Mucosa of descending colon (tissue), 3 donors: ENCODE results near the gene FYB1. TPM values are rescaled to one million over a fixed set of nuclear protein-coding genes. Genes with fewer than 3 reads are reported as not detected.

Experiments used
- ATAC-seq: fragments of 200-7000 bp; cut with Tn5 transposase; one replicate; pipeline ENCODE4 v1.9.1; 2020; ENCODE audit warnings: mild to moderate bottlenecking, moderate library complexity
- DNase-seq, 3 donors: peaks; one replicate each; pipeline ENCODE4 v3.0.0-alpha.2; 2020
- H3K36me3 ChIP-seq: fragments of 200-600 bp; one replicate; pipeline ENCODE4 v1.8.0; 2021; ENCODE audit warnings: low read depth, mild to moderate bottlenecking
- H3K4me1 ChIP-seq: fragments of 200-600 bp; one replicate; pipeline ENCODE4 v1.8.0; 2021; ENCODE audit warnings: low read depth, mild to moderate bottlenecking
- H3K4me3 ChIP-seq: fragments of 200-600 bp; one replicate; pipeline ENCODE4 v1.8.0; 2021; ENCODE audit warnings: mild to moderate bottlenecking
- H3K9me3 ChIP-seq: fragments of 200-600 bp; one replicate; pipeline ENCODE4 v1.8.0; 2021; ENCODE audit warnings: mild to moderate bottlenecking
- intact Hi-C, 2 donors: fragments of 100-400 bp; cut with DNase I in 1 of 2; cut with micrococcal nuclease in 1 of 2; formaldehyde crosslinking; loops; one replicate each; pipeline versions ENCODE4 v1.11.0 to v1.11.1; 2022; cut with DNase I, micrococcal nuclease
- long read RNA-seq, 2 donors: library from polyadenylated mRNA; unstranded; transcript quantifications; one replicate each; pipeline ENCODE4 v2.0.0, GENCODE V29; 2019 to 2021
- total RNA-seq, 3 donors: library from RNA; stranded (reverse); fragmentation: NEBNext Ultra II Directional in 2 of 3; extraction: Animal tissue kit (Norgen Biotek cat#: 25700) in 2 of 3; gene quantifications; one replicate each; pipeline versions ENCODE4 v1.2.1 to v1.2.4, GENCODE V29; 2021 to 2023
- TF ChIP-seq, protein P1 (sequence below): fragments of 200-600 bp; IDR thresholded peaks from one replicate; pipeline ENCODE4 v1.8.0; 2022; ENCODE audit warnings: antibody characterized with exemption, mild to moderate bottlenecking
- donor health status: DM: no; HTN: no; CAD: no; lungs with moderate emphysema.
- donor health status: DM: no; HTN: no; CAD: no.
- donor health status: DM: no; HTN: yes; CAD: no.

FYB1 gene, protein sequence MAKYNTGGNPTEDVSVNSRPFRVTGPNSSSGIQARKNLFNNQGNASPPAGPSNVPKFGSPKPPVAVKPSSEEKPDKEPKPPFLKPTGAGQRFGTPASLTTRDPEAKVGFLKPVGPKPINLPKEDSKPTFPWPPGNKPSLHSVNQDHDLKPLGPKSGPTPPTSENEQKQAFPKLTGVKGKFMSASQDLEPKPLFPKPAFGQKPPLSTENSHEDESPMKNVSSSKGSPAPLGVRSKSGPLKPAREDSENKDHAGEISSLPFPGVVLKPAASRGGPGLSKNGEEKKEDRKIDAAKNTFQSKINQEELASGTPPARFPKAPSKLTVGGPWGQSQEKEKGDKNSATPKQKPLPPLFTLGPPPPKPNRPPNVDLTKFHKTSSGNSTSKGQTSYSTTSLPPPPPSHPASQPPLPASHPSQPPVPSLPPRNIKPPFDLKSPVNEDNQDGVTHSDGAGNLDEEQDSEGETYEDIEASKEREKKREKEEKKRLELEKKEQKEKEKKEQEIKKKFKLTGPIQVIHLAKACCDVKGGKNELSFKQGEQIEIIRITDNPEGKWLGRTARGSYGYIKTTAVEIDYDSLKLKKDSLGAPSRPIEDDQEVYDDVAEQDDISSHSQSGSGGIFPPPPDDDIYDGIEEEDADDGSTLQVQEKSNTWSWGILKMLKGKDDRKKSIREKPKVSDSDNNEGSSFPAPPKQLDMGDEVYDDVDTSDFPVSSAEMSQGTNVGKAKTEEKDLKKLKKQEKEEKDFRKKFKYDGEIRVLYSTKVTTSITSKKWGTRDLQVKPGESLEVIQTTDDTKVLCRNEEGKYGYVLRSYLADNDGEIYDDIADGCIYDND
- 10 to 100 TPM; 11.5 to 19.4 (median 13.1) TPM for total RNA-seq
- long read RNA-seq, donor 1, partial matches to known transcripts: 4 of 6 reads
- long read RNA-seq, donor 1, other reads (novel, unspliced or antisense): 2 of 6 reads
- long read RNA-seq, donor 2, partial matches to known transcripts: 2 of 4 reads
- long read RNA-seq, donor 2, other reads (novel, unspliced or antisense): 2 of 4 reads

DNA sequence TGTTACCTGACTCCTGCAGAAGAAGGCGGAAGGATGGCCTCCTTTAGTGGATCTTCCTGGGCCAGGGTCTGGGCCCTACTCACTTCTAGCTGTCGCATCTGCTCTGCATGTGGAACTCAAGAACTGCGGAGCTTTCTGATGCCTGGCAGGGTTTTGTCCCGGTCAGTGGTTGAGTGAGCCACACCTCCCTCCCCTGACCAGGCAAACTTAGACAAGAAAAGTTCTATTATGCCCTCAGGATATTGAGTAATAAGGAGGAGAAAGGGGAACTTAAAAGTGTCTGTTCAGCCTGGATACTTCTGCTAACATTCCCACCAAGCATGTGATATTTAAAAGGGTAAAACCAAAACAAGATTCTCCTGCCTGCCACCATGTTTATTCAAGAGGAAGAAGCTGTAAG lies at the start of gene FYB1:
Gene FYB1 (minus strand): TSS at position 127 of the 400 bp plus-strand sequence. CDS start 16,603 bp downstream, outside the sequence.
- no peak within 1 kb of the TSS for H3K4me3 ChIP-seq
- intact Hi-C loops: no loop called here
- no peak for ATAC-seq
- H3K9me3 ChIP-seq: no peaks in the 10 kb centered on the region
- no peaks in the 10 kb centered on the region for H3K36me3 ChIP-seq
- peak in 1 of 3 donors; percentile 54 for DNase-seq
- no peaks in the 10 kb centered on the region for H3K4me1 ChIP-seq
- TF ChIP-seq, protein P1, sequence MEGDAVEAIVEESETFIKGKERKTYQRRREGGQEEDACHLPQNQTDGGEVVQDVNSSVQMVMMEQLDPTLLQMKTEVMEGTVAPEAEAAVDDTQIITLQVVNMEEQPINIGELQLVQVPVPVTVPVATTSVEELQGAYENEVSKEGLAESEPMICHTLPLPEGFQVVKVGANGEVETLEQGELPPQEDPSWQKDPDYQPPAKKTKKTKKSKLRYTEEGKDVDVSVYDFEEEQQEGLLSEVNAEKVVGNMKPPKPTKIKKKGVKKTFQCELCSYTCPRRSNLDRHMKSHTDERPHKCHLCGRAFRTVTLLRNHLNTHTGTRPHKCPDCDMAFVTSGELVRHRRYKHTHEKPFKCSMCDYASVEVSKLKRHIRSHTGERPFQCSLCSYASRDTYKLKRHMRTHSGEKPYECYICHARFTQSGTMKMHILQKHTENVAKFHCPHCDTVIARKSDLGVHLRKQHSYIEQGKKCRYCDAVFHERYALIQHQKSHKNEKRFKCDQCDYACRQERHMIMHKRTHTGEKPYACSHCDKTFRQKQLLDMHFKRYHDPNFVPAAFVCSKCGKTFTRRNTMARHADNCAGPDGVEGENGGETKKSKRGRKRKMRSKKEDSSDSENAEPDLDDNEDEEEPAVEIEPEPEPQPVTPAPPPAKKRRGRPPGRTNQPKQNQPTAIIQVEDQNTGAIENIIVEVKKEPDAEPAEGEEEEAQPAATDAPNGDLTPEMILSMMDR: no peak

DNA sequence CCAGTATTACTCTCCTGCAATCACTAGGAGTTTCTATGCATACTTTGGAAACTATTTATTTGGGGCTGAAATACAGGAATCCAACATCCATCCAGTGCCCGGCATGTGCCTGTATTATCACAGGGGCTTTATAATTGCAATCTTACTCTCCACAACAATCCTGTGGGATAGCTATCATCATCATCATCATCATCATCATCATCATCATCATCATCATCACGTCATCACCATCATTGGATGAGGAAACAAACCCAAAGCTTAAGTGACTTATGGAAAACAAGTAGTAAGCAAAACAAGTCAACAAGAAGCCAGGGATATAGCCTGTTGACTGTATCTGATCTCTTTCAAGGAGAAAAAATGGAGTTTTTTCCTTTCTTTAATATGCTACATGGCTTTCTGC lies 47.8 kb upstream of the FYB1 start:
- TF ChIP-seq, protein P1: no peak
- Histone ChIP-seq H3K36me3 (no peaks in the 10 kb centered on the region), H3K4me1 (no peaks in the 10 kb centered on the region), H3K9me3 (no peaks in the 10 kb centered on the region), H3K4me3 (no peak overlapping the region)
- DNase-seq (no peak), ATAC-seq (no peak)
- intact Hi-C loops: no loop called here

DNA sequence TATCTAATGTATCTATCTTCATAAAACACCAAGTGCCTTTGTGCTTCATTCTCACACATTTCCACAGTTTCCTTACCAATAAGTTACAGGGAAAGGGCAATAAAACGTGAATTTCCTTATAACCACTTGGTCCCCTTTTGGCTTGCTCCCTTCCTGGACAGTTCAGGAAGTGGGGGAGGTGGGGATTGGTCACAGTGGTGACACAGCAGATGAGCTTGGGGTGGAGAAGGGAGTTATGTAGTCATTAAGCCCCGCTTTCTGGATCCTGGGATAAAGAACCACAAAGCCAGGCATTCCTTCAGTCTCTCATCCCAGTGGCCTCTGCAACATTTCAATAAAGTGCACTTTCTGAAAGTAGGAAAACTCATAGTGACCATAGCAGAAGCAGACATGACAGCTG lies 47.1 kb upstream of the FYB1 start:
- TF ChIP-seq, protein P1: no peak
- Histone ChIP-seq H3K36me3 (no peaks in the 10 kb centered on the region), H3K9me3 (no peaks in the 10 kb centered on the region), H3K4me1 (no peaks in the 10 kb centered on the region), H3K4me3 (no peak overlapping the region)
- ATAC-seq (peak; percentile 81), DNase-seq (no peak)
- intact Hi-C loops: no loop called here

DNA sequence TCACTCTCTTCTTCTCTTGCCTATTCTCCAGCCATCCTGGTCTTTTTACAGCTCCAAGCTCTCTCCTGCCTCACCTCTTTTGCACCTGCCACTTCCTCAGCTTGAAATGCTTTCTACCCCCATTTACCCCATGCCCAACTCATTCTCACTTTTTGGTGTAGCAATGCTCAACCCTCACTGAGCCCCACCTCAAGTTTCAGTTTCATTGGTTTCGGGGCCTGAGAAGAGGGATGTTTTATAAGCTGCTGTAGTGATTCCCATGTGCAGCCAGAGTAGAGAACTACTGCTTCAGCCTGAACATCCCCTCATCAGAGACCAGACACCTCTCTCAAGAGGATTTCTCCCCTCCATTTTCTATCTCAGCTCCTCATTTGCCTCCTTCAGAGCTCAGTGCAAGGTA lies 45.2 kb upstream of the FYB1 start:
- intact Hi-C loops: no loop called here

DNA sequence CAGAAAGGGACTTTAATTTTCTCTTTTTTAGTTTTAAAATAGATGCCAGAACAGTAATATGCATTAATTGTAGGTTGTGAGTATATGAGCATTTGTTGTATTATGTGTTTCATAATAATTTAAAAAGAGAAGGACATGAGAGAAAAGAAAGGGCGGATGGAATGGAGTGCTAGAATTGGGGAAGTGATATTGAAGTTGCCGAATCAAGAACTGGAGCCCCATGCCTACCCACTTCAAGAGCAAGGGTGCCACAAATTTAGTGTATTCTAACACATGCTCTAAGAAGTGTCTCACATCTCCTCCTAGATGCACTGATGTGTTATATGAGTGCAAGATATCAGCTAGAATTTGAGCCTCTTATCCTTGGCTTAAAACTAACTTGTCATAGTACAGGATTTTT lies 43.6 kb upstream of the FYB1 start:
- Histone ChIP-seq H3K9me3 (no peaks in the 10 kb centered on the region), H3K36me3 (no peaks in the 10 kb centered on the region), H3K4me3 (no peak overlapping the region), H3K4me1 (no peaks in the 10 kb centered on the region)
- TF ChIP-seq, protein P1: no peak
- ATAC-seq (no peak), DNase-seq (no peak)
- intact Hi-C loops: no loop called here

More for the DNA sequence above, 45.2 kb upstream of the FYB1 start:
- DNase-seq (no peak), ATAC-seq (no peak)
- Histone ChIP-seq H3K4me1 (no peaks in the 10 kb centered on the region), H3K4me3 (no peak overlapping the region), H3K36me3 (no peaks in the 10 kb centered on the region), H3K9me3 (no peaks in the 10 kb centered on the region)
- TF ChIP-seq, protein P1: no peak
